PC-3 (cell line): ENCODE measurements around the gene PCBP3.

Experiments used
- EZH2 ChIP-seq: fragments of 300-600 bp; sonication (generic); IDR thresholded peaks from one replicate; pipeline ENCODE4 v1.6.1; 2017; ENCODE audit warnings: antibody characterized with exemption, mild to moderate bottlenecking, low read length; ENCODE audit not compliant: unreplicated experiment
- EZH2phosphoT487 ChIP-seq: fragments of 300-600 bp; sonication (generic); IDR thresholded peaks from 2 replicates; pipeline ENCODE4 v1.6.1; 2018; ENCODE audit warnings: mild to moderate bottlenecking, antibody characterized with exemption, low read length, borderline replicate concordance
- TF ChIP-seq, protein P1 (sequence below): fragments of 300-600 bp; sonication (generic); conservative IDR thresholded peaks from 2 replicates; pipeline ENCODE4 v1.5.1; 2017; ENCODE audit warnings: antibody characterized with exemption, low read depth, mild to moderate bottlenecking, low read length

DNA sequence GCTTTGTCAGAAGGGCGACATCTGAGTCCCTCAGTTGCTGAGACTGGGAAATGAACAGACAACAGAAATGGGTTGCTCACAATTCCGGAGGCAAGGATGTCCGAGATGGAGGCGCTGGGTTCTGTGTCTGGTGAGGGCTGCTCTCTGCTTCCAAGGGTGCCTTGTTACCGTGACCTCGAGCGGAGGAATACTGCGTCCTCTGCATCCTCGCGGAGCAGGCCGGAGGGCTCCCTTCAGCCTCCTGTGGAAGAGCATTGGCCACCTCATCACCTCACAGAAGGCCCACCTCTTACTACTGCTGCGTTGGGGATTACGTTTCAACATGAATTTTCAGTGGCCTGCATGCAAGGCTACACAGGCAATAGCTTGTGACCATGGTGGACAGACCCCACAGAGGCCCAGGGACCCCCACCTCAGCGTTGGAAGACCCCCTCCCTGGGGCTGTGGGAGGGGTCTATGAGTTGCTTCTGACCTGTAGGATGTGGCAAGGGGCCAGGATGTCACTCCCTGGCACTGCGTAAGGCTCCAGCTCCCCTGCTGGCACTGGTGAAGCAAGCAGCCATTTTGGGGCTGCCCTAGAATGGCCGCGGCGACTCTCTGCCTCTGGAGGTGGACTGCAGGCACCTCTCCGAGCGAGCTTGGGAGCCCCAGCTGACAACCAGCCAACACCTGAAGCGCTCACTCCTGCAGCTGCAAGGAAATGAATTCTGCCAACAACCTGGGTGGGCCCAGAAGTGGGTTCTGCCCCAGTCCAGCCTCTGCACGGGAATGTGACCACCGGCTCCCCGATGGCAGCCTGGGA lies 301.7 kb downstream of the PCBP3 start:
- TF ChIP-seq EZH2 = no peak
- TF ChIP-seq, protein P1, sequence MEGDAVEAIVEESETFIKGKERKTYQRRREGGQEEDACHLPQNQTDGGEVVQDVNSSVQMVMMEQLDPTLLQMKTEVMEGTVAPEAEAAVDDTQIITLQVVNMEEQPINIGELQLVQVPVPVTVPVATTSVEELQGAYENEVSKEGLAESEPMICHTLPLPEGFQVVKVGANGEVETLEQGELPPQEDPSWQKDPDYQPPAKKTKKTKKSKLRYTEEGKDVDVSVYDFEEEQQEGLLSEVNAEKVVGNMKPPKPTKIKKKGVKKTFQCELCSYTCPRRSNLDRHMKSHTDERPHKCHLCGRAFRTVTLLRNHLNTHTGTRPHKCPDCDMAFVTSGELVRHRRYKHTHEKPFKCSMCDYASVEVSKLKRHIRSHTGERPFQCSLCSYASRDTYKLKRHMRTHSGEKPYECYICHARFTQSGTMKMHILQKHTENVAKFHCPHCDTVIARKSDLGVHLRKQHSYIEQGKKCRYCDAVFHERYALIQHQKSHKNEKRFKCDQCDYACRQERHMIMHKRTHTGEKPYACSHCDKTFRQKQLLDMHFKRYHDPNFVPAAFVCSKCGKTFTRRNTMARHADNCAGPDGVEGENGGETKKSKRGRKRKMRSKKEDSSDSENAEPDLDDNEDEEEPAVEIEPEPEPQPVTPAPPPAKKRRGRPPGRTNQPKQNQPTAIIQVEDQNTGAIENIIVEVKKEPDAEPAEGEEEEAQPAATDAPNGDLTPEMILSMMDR = no peak
- TF ChIP-seq EZH2phosphoT487 = no peak
